ENCODE data around the gene SLC12A8. TPM values are rescaled to one million over a fixed set of nuclear protein-coding genes. Genes with fewer than 3 reads are reported as not detected.

SLC12A8 gene
- total and polyA plus RNA-seq, 2 donors (not counting 1 experiment from before 2014, with no cell fraction given) = 0.57 to 1.1 TPM

- ChIA-PET CTCF (no interaction called here), POLR2A (no interaction called here)
- no peaks in the 10 kb centered on the region for H3K9me3 ChIP-seq (ENCODE audit: control extremely low read depth in 1 of 3, control insufficient read depth in 2 of 3, insufficient read depth in 1 of 3, low read length in 2 of 3)
- no peak for TF ChIP-seq EZH2 (IDR thresholded peaks at IDR 0.05; ENCODE audit: borderline replicate concordance, insufficient read depth, low read depth, low read length, poor library complexity, severe bottlenecking)
- TF ChIP-seq, protein P1, sequence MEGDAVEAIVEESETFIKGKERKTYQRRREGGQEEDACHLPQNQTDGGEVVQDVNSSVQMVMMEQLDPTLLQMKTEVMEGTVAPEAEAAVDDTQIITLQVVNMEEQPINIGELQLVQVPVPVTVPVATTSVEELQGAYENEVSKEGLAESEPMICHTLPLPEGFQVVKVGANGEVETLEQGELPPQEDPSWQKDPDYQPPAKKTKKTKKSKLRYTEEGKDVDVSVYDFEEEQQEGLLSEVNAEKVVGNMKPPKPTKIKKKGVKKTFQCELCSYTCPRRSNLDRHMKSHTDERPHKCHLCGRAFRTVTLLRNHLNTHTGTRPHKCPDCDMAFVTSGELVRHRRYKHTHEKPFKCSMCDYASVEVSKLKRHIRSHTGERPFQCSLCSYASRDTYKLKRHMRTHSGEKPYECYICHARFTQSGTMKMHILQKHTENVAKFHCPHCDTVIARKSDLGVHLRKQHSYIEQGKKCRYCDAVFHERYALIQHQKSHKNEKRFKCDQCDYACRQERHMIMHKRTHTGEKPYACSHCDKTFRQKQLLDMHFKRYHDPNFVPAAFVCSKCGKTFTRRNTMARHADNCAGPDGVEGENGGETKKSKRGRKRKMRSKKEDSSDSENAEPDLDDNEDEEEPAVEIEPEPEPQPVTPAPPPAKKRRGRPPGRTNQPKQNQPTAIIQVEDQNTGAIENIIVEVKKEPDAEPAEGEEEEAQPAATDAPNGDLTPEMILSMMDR (IDR thresholded peaks at IDR 0.05) = no peak
- H3K27me3 Mint-ChIP-seq = no peaks in the 10 kb centered on the region
- H3K4me1 Mint-ChIP-seq = no peaks in the 10 kb centered on the region
- H3K4me2 ChIP-seq (replicated peaks; ENCODE audit: low read depth, low read length, poor library complexity, severe bottlenecking) = no peak overlapping the region
- DNase-seq (no peak), ATAC-seq (ENCODE audit: low read depth) (no peak)
- no peak overlapping the region for H3K4me3 ChIP-seq (ENCODE audit: control extremely low read depth in 1 of 5, extremely low read depth in 1 of 5, insufficient read depth in 1 of 5, low read depth in 2 of 5, low read length in 4 of 5)
- H3K9ac ChIP-seq (ENCODE audit: low read length) = no peak overlapping the region
- 100% methylated on average over 1 of the region's 3 CpGs for WGBS (ENCODE audit: insufficient coverage)
- H3K4me3 Mint-ChIP-seq = no peak overlapping the region
- H2AFZ ChIP-seq (ENCODE audit: insufficient read depth, low read depth, low read length, poor library complexity, severe bottlenecking) = no peak overlapping the region
- no peaks in the 10 kb centered on the region for H3K79me2 ChIP-seq (ENCODE audit: control insufficient read depth, insufficient read depth, low read length)
- H4K20me1 ChIP-seq (ENCODE audit: control insufficient read depth, insufficient read depth, low read length, poor library complexity, severe bottlenecking) = peaks cover 8% of the 10 kb centered on the region
- H3K27ac Mint-ChIP-seq = no peak overlapping the region
- H3K36me3 ChIP-seq (replicated peaks in 1 of 2; ENCODE audit: control extremely low read depth in 1 of 2, control insufficient read depth in 1 of 2, extremely low read depth in 1 of 2, insufficient read depth in 2 of 2, low read length in 1 of 2) = peaks cover 4 to 5% of the 10 kb centered on the region in 2 experiments
- H3K4me1 ChIP-seq (ENCODE audit: control insufficient read depth in 2 of 2, insufficient read depth in 2 of 2, low read length in 2 of 2) = no peaks in the 10 kb centered on the region
- intact Hi-C loops (cut with micrococcal nuclease) = no loop called here
- no peaks in the 10 kb centered on the region for H3K9me3 Mint-ChIP-seq (ENCODE audit: insufficient read depth)
- no peak overlapping the region for H3K27ac ChIP-seq (ENCODE audit: low read length in 2 of 2)
- H3K27me3 ChIP-seq (replicated peaks in 1 of 4; ENCODE audit: control extremely low read depth in 1 of 4, control insufficient read depth in 3 of 4, insufficient read depth in 4 of 4, low read length in 3 of 4) = no peaks in the 10 kb centered on the region
Measured at GRCh38 chr3:125238759-125239158, 26.2 kb upstream of the SLC12A8 start.

DNA sequence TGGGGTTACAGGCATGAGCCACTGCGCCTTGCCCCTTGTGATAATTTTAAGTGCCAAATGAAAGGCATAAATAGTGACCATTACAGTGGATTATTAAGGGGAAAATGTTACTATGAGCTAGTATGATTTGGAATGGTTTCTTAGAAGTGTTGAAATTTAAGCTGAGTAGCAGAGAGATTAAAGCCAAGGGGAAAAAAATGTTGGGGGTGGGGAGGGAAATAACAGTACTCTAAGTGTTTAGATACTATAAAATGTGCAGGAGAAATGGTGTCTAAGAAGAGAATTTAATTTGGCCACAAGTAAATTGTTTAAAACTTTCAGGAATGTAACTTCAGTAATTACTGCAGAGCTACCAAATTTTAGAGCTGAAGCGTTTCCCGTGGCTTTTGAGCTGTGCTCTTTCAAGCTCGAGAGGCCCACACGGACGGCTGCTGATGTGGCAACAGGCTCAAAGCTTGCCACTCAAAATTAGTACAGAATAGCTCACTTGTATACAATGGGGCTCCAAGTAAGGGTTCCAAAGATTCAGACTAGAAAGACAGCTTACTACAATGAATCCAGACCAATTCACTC, 23.9 kb upstream of the SLC12A8 start:
- Histone ChIP-seq H3K27me3 (replicated peaks in 1 of 4; ENCODE audit: control extremely low read depth in 1 of 4, control insufficient read depth in 3 of 4, insufficient read depth in 4 of 4, low read length in 3 of 4) (no peaks in the 10 kb centered on the region), H3K4me2 (replicated peaks; ENCODE audit: low read depth, low read length, poor library complexity, severe bottlenecking) (no peak overlapping the region), H3K9ac (ENCODE audit: low read length) (no peak overlapping the region), H3K36me3 (replicated peaks in 1 of 2; ENCODE audit: control extremely low read depth in 1 of 2, control insufficient read depth in 1 of 2, extremely low read depth in 1 of 2, insufficient read depth in 2 of 2, low read length in 1 of 2) (peaks cover 0 to 20% of the 10 kb centered on the region in 2 experiments), H3K4me3 (ENCODE audit: control extremely low read depth in 1 of 5, extremely low read depth in 1 of 5, insufficient read depth in 1 of 5, low read depth in 2 of 5, low read length in 4 of 5) (no peak overlapping the region), H3K27ac (ENCODE audit: low read length in 2 of 2) (no peak overlapping the region), H4K20me1 (ENCODE audit: control insufficient read depth, insufficient read depth, low read length, poor library complexity, severe bottlenecking) (peaks cover 13% of the 10 kb centered on the region), H2AFZ (ENCODE audit: insufficient read depth, low read depth, low read length, poor library complexity, severe bottlenecking) (no peak overlapping the region), H3K4me1 (ENCODE audit: control insufficient read depth in 2 of 2, insufficient read depth in 2 of 2, low read length in 2 of 2) (no peaks in the 10 kb centered on the region), H3K9me3 (ENCODE audit: control extremely low read depth in 1 of 3, control insufficient read depth in 2 of 3, insufficient read depth in 1 of 3, low read length in 2 of 3) (no peaks in the 10 kb centered on the region), H3K79me2 (ENCODE audit: control insufficient read depth, insufficient read depth, low read length) (no peaks in the 10 kb centered on the region)
- 97% methylated on average over 6 of the region's 6 CpGs for WGBS (ENCODE audit: insufficient coverage)
- TF ChIP-seq, protein P1 (IDR thresholded peaks at IDR 0.05) = no peak
- TF ChIP-seq EZH2 (IDR thresholded peaks at IDR 0.05; ENCODE audit: borderline replicate concordance, insufficient read depth, low read depth, low read length, poor library complexity, severe bottlenecking) = no peak
- H3K9me3 Mint-ChIP-seq (ENCODE audit: insufficient read depth) = no peaks in the 10 kb centered on the region
- ChIA-PET CTCF (no interaction called here), POLR2A (no interaction called here)
- DNase-seq = no peak
- H3K27ac Mint-ChIP-seq = no peak overlapping the region
- no peaks in the 10 kb centered on the region for H3K27me3 Mint-ChIP-seq
- ATAC-seq (ENCODE audit: low read depth) = no peak
- H3K4me3 Mint-ChIP-seq = no peak overlapping the region
- intact Hi-C loops (cut with micrococcal nuclease) = no loop called here
- H3K4me1 Mint-ChIP-seq = no peaks in the 10 kb centered on the region

Data from B cell (primary cell).